ENCODE results near the gene MLLT1.

The MLLT1 gene

DNA sequence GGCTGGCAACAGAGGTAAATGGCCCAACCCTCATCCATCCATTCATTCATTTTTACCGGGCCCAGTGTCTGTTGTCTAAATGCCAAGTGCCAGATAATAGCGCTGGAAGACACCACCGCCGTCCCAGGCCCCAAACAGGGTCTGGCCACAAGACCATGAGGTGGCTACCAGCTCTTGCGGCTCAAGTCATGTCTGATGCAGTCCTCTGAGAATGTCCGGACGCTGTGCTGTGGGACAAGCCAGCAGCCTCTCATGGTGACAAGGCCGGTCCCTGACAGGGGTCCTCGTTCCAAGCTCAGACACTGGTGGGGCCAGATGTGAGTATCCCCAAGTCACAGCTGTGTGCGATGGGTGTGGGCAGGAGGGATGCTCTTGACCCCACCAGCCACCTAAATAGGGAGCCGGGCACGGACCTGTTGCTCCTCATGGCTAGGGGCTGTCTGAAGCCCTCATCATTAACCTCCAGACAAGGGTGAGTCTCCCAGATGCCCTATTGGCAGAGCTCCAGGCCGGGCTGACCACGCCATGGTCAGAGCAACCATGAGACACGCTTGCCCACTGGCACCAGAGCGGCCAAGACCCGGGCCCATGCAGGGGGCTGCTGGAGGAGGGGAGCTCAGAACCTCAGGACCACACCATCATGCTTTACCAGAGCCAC, 58.4 kb downstream of the MLLT1 start:
- no peaks in the 10 kb centered on the region; the same call in 1 of the 2 replicates for H3K79me2 ChIP-seq (ENCODE audit: insufficient read depth, low read length)
- no peaks in the 10 kb centered on the region for H3K27me3 ChIP-seq (ENCODE audit: insufficient read depth, low read length, poor library complexity, severe bottlenecking)
- no peaks in the 10 kb centered on the region for H3K4me1 ChIP-seq (ENCODE audit: insufficient read depth, low read length, poor library complexity, severe bottlenecking)
- H3K9ac ChIP-seq (ENCODE audit: low read depth, low read length, poor library complexity, severe bottlenecking), result no peak overlapping the region
- H4K20me1 ChIP-seq (ENCODE audit: insufficient read depth, low read length, poor library complexity, severe bottlenecking), result peaks cover 6% of the 10 kb centered on the region
- no peaks in the 10 kb centered on the region for H3K9me2 ChIP-seq (replicated peaks; ENCODE audit: low read depth, low read length)
- no peaks in the 10 kb centered on the region for H3F3A ChIP-seq (ENCODE audit: low read depth)
- no peak overlapping the region for H2AFZ ChIP-seq (ENCODE audit: low read length)
- no peak overlapping the region for H3K4me3 ChIP-seq (ENCODE audit: low read length, poor library complexity, severe bottlenecking)
- TF ChIP-seq, protein P1, sequence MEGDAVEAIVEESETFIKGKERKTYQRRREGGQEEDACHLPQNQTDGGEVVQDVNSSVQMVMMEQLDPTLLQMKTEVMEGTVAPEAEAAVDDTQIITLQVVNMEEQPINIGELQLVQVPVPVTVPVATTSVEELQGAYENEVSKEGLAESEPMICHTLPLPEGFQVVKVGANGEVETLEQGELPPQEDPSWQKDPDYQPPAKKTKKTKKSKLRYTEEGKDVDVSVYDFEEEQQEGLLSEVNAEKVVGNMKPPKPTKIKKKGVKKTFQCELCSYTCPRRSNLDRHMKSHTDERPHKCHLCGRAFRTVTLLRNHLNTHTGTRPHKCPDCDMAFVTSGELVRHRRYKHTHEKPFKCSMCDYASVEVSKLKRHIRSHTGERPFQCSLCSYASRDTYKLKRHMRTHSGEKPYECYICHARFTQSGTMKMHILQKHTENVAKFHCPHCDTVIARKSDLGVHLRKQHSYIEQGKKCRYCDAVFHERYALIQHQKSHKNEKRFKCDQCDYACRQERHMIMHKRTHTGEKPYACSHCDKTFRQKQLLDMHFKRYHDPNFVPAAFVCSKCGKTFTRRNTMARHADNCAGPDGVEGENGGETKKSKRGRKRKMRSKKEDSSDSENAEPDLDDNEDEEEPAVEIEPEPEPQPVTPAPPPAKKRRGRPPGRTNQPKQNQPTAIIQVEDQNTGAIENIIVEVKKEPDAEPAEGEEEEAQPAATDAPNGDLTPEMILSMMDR (conservative IDR thresholded peaks at IDR 0.05; ENCODE audit: low read length), result no peak
- no peak for TF ChIP-seq EZH2phosphoT487 (IDR thresholded peaks at IDR 0.05; ENCODE audit: borderline replicate concordance)
- no peak overlapping the region for H3K4me2 ChIP-seq (ENCODE audit: low read depth, low read length, poor library complexity, severe bottlenecking)
- H3K9me3 ChIP-seq (ENCODE audit: insufficient read depth, low read depth, low read length), result no peaks in the 10 kb centered on the region
- peaks cover 47% of the 10 kb centered on the region; the same call in 1 of the 2 replicates for H3K36me3 ChIP-seq (ENCODE audit: insufficient read depth, low read length)

DNA sequence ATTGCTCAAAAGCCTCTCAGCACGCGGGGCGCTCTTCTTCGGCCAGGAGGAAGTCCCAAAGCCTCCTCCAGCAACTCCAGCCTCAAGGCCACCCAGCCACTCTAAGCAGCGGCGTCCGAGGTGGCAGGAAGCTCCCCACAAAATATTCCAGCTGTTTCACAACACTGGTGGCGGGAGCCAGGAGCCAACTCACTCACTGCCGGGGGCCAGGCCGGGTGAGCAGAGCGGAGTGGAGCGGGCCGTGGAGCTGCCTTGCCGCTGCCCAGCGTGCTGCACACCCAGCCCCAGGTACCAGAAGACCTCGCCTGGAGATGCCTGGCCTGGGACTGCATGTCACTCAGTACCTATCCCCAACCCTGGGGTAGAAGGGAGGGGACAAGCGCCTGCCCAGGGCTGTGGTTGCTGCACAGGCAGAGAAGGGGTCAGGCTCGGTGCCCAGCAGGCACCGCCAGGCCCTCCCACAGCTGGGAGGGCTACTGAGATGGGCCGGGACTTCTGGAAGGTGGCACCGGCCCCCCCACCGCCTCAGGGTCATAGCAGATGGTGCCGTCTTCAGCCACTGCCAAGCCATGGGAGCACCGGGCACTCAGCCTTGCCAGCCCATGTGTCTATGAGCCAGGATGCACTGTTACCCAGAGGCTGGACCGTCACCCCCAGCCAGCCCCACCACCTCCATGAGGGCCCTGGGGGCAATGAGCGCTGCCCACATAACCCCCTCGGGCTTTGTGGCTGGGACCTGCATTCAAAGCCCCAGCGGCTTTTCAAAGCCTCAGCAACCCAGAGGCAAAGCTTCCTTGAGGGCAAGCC, 59.2 kb downstream of the MLLT1 start:
- Histone ChIP-seq H3K9me3 (ENCODE audit: insufficient read depth, low read depth, low read length) (no peaks in the 10 kb centered on the region), H3K4me3 (ENCODE audit: low read length, poor library complexity, severe bottlenecking) (no peak overlapping the region), H3K9ac (ENCODE audit: low read depth, low read length, poor library complexity, severe bottlenecking) (no peak overlapping the region), H3K27me3 (ENCODE audit: insufficient read depth, low read length, poor library complexity, severe bottlenecking) (no peaks in the 10 kb centered on the region), H3F3A (ENCODE audit: low read depth) (no peaks in the 10 kb centered on the region), H3K9me2 (replicated peaks; ENCODE audit: low read depth, low read length) (no peaks in the 10 kb centered on the region), H3K36me3 (ENCODE audit: insufficient read depth, low read length) (peaks cover 39% of the 10 kb centered on the region; the same call in 1 of the 2 replicates), H3K79me2 (ENCODE audit: insufficient read depth, low read length) (no peaks in the 10 kb centered on the region; the same call in 1 of the 2 replicates), H4K20me1 (ENCODE audit: insufficient read depth, low read length, poor library complexity, severe bottlenecking) (peaks cover 6% of the 10 kb centered on the region), H3K4me2 (ENCODE audit: low read depth, low read length, poor library complexity, severe bottlenecking) (no peak overlapping the region), H3K4me1 (ENCODE audit: insufficient read depth, low read length, poor library complexity, severe bottlenecking) (no peaks in the 10 kb centered on the region), H2AFZ (ENCODE audit: low read length) (no peak overlapping the region)
- TF ChIP-seq, protein P1 (conservative IDR thresholded peaks at IDR 0.05; ENCODE audit: low read length), result no peak
- no peak for TF ChIP-seq EZH2phosphoT487 (IDR thresholded peaks at IDR 0.05; ENCODE audit: borderline replicate concordance)

DNA sequence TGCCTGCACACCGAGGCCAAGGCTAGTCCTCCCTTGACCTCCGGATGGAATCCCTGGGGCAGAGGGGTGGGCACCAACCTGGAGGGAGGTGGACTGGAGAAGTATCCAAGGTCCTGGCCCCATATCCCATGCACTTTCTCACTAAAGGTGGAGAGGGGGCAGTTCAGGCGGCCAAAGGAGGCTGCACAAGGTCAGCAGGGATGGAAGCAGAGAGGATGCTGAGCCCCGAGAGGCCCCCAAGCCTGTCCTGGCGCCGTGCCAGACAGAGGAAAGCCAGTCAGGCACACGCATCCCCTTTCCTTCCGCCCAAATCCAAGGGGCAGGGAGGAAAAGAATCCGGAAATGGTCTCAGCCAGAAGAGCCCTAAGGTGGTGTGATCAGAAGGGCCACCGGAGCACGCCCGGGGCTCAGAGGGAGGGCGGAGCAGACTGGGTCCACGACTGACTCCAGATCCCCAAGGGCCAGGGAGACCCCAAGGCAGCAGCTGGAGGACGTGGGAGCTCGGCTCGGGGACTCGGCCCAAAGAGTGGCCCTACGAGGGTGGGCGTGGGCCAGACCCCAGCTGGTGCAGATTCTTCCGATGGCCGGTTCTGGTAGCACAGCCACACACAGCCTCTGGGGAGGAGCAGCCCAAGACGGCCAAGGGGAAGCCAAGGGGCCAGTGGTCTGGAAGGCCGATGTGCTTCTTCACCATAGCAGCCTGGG, 60.0 kb downstream of the MLLT1 start:
- TF ChIP-seq, protein P1 (conservative IDR thresholded peaks at IDR 0.05; ENCODE audit: low read length), result no peak
- TF ChIP-seq EZH2phosphoT487 (IDR thresholded peaks at IDR 0.05; ENCODE audit: borderline replicate concordance), result no peak
- Histone ChIP-seq H3K79me2 (ENCODE audit: insufficient read depth, low read length) (no peaks in the 10 kb centered on the region; the same call in 1 of the 2 replicates), H3K27me3 (ENCODE audit: insufficient read depth, low read length, poor library complexity, severe bottlenecking) (no peaks in the 10 kb centered on the region), H3K4me1 (ENCODE audit: insufficient read depth, low read length, poor library complexity, severe bottlenecking) (no peaks in the 10 kb centered on the region), H3K9me2 (replicated peaks; ENCODE audit: low read depth, low read length) (no peaks in the 10 kb centered on the region), H3K4me2 (ENCODE audit: low read depth, low read length, poor library complexity, severe bottlenecking) (no peak overlapping the region), H2AFZ (ENCODE audit: low read length) (no peak overlapping the region), H3K9me3 (ENCODE audit: insufficient read depth, low read depth, low read length) (no peaks in the 10 kb centered on the region), H3K9ac (ENCODE audit: low read depth, low read length, poor library complexity, severe bottlenecking) (no peak overlapping the region), H3K36me3 (ENCODE audit: insufficient read depth, low read length) (peaks cover 31% of the 10 kb centered on the region; the same call in 1 of the 2 replicates), H4K20me1 (ENCODE audit: insufficient read depth, low read length, poor library complexity, severe bottlenecking) (peaks cover 6% of the 10 kb centered on the region), H3K4me3 (ENCODE audit: low read length, poor library complexity, severe bottlenecking) (no peak overlapping the region), H3F3A (ENCODE audit: low read depth) (no peaks in the 10 kb centered on the region)

All from Loucy (cell line).